A549 treated with DMSO at 1 μM for 4 hours (cell line): ENCODE measurements around the gene PRPF38B. TPM values are rescaled to one million over a fixed set of nuclear protein-coding genes. Genes with fewer than 3 reads are reported as not detected.

ENCODE experiments used
- total RNA-seq: library from RNA; stranded (reverse); fragments of 200-300 nt; extraction: Qiagen RNA extraction; gene quantifications from 5 replicates; pipeline ENCODE4 v1.2.3, GENCODE V29; 2022; ENCODE audit warnings: low read depth

Gene PRPF38B, protein sequence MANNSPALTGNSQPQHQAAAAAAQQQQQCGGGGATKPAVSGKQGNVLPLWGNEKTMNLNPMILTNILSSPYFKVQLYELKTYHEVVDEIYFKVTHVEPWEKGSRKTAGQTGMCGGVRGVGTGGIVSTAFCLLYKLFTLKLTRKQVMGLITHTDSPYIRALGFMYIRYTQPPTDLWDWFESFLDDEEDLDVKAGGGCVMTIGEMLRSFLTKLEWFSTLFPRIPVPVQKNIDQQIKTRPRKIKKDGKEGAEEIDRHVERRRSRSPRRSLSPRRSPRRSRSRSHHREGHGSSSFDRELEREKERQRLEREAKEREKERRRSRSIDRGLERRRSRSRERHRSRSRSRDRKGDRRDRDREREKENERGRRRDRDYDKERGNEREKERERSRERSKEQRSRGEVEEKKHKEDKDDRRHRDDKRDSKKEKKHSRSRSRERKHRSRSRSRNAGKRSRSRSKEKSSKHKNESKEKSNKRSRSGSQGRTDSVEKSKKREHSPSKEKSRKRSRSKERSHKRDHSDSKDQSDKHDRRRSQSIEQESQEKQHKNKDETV
- 21.0 to 26.2 TPM (median 24.4 TPM) in 5 replicates for total RNA-seq

DNA sequence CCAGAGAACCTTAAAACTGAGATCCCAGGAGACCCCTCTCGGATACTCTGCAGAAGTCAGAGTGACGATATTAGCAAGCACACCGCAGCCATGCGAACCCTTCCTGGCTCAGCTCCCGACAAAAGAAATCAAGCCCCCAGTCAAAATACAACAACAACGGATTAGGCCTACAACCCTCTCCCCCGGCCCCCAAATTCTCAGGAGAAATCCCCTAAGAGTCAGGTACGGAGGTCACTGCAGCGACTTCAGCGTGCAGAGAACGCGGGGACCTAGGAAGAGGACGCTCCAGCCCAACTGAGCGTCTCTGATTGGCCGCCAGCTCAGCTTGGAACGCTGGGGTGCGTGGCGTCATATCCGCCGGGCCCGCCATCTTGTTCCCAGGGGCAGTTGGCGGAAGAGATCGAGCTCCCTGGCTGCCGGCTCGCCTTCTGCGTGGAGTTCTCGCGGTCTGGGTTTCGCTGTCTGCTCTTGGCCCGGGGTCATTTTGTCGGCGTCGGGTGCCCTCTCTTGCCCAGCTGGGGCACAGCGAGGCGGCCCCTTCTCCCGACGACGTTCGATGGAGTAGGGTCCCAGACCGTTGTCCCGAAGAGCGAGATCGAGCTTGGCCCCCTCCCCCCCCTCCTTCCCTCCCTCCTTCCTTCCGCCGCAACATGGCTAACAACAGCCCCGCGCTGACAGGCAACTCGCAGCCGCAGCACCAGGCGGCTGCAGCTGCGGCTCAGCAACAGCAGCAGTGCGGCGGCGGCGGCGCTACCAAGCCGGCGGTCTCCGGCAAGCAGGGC, at the start of gene PRPF38B:
Gene PRPF38B (plus strand): TSS at position 369 of the 782 bp plus-strand sequence. CDS start 282 bp downstream, at position 651.

DNA sequence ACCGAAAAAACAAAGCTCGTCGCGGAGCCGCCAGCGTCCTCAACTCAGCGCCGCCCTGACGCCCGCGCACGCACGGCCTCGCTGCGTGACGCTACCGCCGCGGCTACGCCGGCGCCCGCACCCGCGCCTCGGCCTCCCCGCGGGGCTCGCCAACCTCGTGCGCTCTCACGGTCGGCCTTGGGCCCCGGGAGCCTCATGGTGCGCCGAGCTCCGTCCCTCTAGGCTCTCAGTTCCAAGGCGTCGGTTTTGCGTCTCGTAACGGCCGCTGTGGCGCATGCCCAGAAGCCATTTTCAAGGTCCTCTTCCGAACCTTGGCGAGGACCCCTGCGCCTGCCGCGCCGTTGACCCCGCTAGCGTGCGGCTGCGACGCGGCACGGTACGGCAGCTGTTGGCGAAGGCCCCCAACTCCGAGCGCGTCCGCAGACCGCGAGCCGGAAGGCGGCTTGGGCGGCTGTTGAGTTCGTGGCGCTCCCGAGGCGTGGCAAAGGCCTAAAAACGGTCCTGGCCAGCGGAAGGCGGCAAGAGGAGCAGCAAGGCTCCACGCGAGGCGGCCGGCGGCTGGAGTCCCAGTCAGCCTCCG, 31.0 kb upstream of the PRPF38B start, which contains the start of gene HENMT1:
Gene HENMT1 (minus strand): TSS at position 64 of the 580 bp plus-strand sequence. CDS start 1,209 bp downstream, outside the sequence.

DNA sequence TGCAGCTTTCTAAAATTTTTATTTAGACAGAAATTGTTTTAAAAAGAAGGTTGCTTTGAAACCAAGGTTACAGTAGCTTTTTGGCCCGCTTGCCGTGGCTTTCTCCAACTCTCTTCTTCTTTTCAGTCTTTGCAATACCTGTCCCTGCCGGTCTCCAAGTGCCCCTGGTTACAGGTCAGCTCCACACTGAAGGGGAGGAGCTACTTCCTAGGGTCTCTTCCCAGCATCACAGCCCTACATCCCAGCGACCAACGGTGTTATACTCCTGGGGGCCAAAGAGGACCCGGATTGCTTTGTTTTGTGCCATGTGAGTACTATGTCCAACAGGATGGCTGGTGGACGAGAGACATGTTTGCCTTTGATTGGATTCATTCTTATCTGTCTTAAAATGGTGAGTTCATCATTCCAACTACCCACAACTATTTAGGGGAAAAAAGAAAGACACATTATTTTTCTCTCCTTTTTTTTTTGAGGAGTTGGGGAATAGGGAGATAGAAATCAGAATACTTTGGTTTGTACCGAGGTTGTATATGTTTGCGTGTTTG, 20.6 kb downstream of the PRPF38B start, which contains the start of gene FNDC7:
Gene FNDC7 (plus strand): TSS at position 303 of the 545 bp plus-strand sequence. CDS start 26 bp downstream, at position 329.

DNA sequence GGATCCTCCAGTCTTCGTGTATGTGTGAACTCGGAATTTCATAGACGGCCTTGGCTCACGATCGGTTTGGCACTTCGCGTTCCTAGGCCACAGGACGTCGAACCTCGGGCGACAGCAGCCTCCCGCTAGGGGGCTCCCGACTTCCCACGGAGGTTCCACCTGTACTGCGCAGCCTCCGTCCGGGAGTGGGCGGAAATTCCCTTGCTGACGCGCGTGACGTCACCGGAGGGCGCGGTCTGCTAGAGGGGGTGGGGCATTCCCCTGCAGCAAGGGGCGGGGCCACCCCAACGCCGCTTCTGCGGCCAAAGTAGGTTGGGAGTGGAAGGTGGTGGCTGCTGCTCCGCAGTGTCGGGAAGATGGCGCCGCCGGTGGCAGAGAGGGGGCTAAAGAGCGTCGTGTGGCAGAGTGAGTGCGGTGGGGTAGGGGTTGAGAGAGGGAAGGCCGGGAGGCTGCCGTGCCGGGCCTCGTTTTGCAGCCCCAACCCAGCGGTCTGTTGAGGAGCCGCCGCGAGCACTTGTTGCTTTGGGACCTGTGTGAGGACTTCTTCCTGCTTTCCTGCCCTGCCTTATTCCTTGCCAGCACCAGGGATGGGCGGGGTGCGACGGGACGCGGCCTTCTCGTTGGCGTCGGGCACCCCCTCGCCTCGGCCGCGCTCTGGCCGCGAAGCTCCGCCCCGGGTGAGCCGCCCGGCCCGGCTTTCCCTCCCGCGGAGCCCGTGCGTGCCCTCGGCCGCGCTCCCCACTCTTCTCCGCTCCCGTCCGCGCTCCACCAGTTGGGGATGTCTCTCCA, 54.5 kb downstream of the PRPF38B start, which contains the start of gene STXBP3:
Gene STXBP3 (plus strand): TSS at position 293 of the 789 bp plus-strand sequence. CDS start 64 bp downstream, at position 357.

Other genes starting within 250 kb of the PRPF38B start
- not detected in 5 replicates for gene NBPF6, start 242.0 kb upstream of the PRPF38B start, total RNA-seq
- 5.4 to 9.5 TPM (median 7.7 TPM) in 5 replicates for gene EEIG2, start 132.2 kb upstream of the PRPF38B start, total RNA-seq
- gene HENMT1, start 31.2 kb upstream of the PRPF38B start, total RNA-seq: 4.3 to 4.7 TPM (median 4.4 TPM) in 5 replicates
- 0.02 to 0.09 TPM (median 0.03 TPM) in 3 of 5 replicates, not detected in the others for gene FNDC7, start 20.6 kb downstream of the PRPF38B start, total RNA-seq
- 16.9 to 27.4 TPM (median 23.0 TPM) in 5 replicates for gene STXBP3, start 54.4 kb downstream of the PRPF38B start, total RNA-seq
- gene AKNAD1, start 164.8 kb downstream of the PRPF38B start, total RNA-seq: 0.72 to 1.1 TPM (median 0.87 TPM) in 5 replicates
- gene GPSM2, start 184.7 kb downstream of the PRPF38B start, total RNA-seq: 13.6 to 17.3 TPM (median 16.8 TPM) in 5 replicates